Measurements from ENCODE around the gene SPINK5. TPM values are rescaled to one million over a fixed set of nuclear protein-coding genes. Genes with fewer than 3 reads are reported as not detected.
A peak's percentile ranks its signal among the peaks of the same experiment; 100 is the strongest.

The SPINK5 gene
- total RNA-seq, 1 donor from 2014 or later: 8.4 TPM

GRCh38 chr5:148147415-148147814, 83.6 kb downstream of the SPINK5 start:
- TF ChIP-seq CTCF (IDR thresholded peaks at IDR 0.05; ENCODE audit: insufficient read depth, low read length, severe bottlenecking): no peak
- FAIRE-seq (no peak), DNase-seq (ENCODE audit: low read depth) (peak; percentile 82)
- no peaks in the 10 kb centered on the region for H3K27me3 ChIP-seq (ENCODE audit: control insufficient read depth, insufficient read depth, low read length)
- H3K36me3 ChIP-seq (ENCODE audit: control insufficient read depth, insufficient read depth, low read length): no peaks in the 10 kb centered on the region
- no peak overlapping the region for H3K4me3 ChIP-seq (ENCODE audit: low read depth, low read length)

GRCh38 chr5:148151872-148152271, 88.1 kb downstream of the SPINK5 start:
- FAIRE-seq (no peak), DNase-seq (ENCODE audit: low read depth) (peak; percentile 25)
- Histone ChIP-seq H3K4me3 (ENCODE audit: low read depth, low read length) (no peak overlapping the region), H3K27me3 (ENCODE audit: control insufficient read depth, insufficient read depth, low read length) (no peaks in the 10 kb centered on the region), H3K36me3 (ENCODE audit: control insufficient read depth, insufficient read depth, low read length) (no peaks in the 10 kb centered on the region)
- no peak for TF ChIP-seq CTCF (IDR thresholded peaks at IDR 0.05; ENCODE audit: insufficient read depth, low read length, severe bottlenecking)

- FAIRE-seq: no peak
- DNase-seq (ENCODE audit: low read depth): no peak
- Histone ChIP-seq H3K27me3 (ENCODE audit: control insufficient read depth, insufficient read depth, low read length) (no peaks in the 10 kb centered on the region), H3K4me3 (ENCODE audit: low read depth, low read length) (no peak overlapping the region), H3K36me3 (ENCODE audit: control insufficient read depth, insufficient read depth, low read length) (no peaks in the 10 kb centered on the region)
- TF ChIP-seq CTCF (IDR thresholded peaks at IDR 0.05; ENCODE audit: insufficient read depth, low read length, severe bottlenecking): no peak
These were observed 89.0 kb downstream of the SPINK5 start for GRCh38 chr5:148152781-148153180.

- no peaks in the 10 kb centered on the region for H3K27me3 ChIP-seq (ENCODE audit: control insufficient read depth, insufficient read depth, low read length)
- TF ChIP-seq CTCF (IDR thresholded peaks at IDR 0.05; ENCODE audit: insufficient read depth, low read length, severe bottlenecking): no peak
- no peaks in the 10 kb centered on the region for H3K36me3 ChIP-seq (ENCODE audit: control insufficient read depth, insufficient read depth, low read length)
- DNase-seq (ENCODE audit: low read depth) (no peak), FAIRE-seq (no peak)
- H3K4me3 ChIP-seq (ENCODE audit: low read depth, low read length): no peak overlapping the region
These were observed 92.8 kb downstream of the SPINK5 start for GRCh38 chr5:148156609-148157008.

GRCh38 chr5:148162038-148162437, 98.3 kb downstream of the SPINK5 start:
- DNase-seq (ENCODE audit: low read depth): no peak
- no peak for FAIRE-seq
- no peaks in the 10 kb centered on the region for H3K27me3 ChIP-seq (ENCODE audit: control insufficient read depth, insufficient read depth, low read length)

More at GRCh38 chr5:148162038-148162437, 98.3 kb downstream of the SPINK5 start:
- Histone ChIP-seq H3K4me3 (ENCODE audit: low read depth, low read length) (no peak overlapping the region), H3K36me3 (ENCODE audit: control insufficient read depth, insufficient read depth, low read length) (no peaks in the 10 kb centered on the region)
- no peak for TF ChIP-seq CTCF (IDR thresholded peaks at IDR 0.05; ENCODE audit: insufficient read depth, low read length, severe bottlenecking)

All from bronchial epithelial cell (primary cell).